Colonic mucosa (tissue), 4 donors: ENCODE measurements around the gene RPL22L1. TPM values are rescaled to one million over a fixed set of nuclear protein-coding genes. Genes with fewer than 3 reads are reported as not detected.

Source experiments
- DNase-seq: peaks from one replicate; pipeline ENCODE4 v3.0.0-alpha.2; 2020
- H3K27ac ChIP-seq: fragments of 200-600 bp; one replicate; pipeline ENCODE4 v1.8.0; 2021
- H3K27me3 ChIP-seq: fragments of 200-600 bp; one replicate; pipeline ENCODE4 v1.8.0; 2021
- H3K36me3 ChIP-seq: fragments of 200-600 bp; one replicate; pipeline ENCODE4 v1.8.0; 2021
- H3K4me1 ChIP-seq: fragments of 200-600 bp; one replicate; pipeline ENCODE4 v1.8.0; 2021; ENCODE audit warnings: mild to moderate bottlenecking
- H3K4me3 ChIP-seq: fragments of 200-600 bp; one replicate; pipeline ENCODE4 v1.8.0; 2021
- H3K9ac ChIP-seq, 2 donors: one replicate each; pipeline ENCODE4 v1.7.0; 2013; ENCODE audit warnings: control low read depth in 2 of 2, low read depth in 2 of 2, low read length in 2 of 2
- H3K9me3 ChIP-seq: fragments of 200-600 bp; one replicate; pipeline ENCODE4 v1.8.0; 2021
- CTCF ChIP-seq: fragments of 200-600 bp; IDR thresholded peaks from one replicate; pipeline ENCODE4 v1.8.0; 2022; ENCODE audit warnings: antibody characterized with exemption, mild to moderate bottlenecking
- intact Hi-C: fragments of 100-400 bp; cut with DNase I; formaldehyde crosslinking; loops from one replicate; pipeline ENCODE4 v1.14.1; 2022
- total RNA-seq, 2 donors: library from RNA; stranded (reverse); fragmentation: NEBNext Ultra II Directional in 1 of 2; extraction: Animal tissue kit (Norgen Biotek cat#: 25700) in 1 of 2; gene quantifications; one replicate each; pipeline ENCODE4 v1.2.1, GENCODE V29; 2021
- donor health status: healthy.
- donor health status: DM: no; HTN: no; CAD: no.
- donor health status: DM: no; HTN: no; CAD: no.

The RPL22L1 gene
- total RNA-seq, 2 donors from 2014 or later: 37.7 to 67.8 TPM

GRCh38 chr3:170863816-170864215 lies 6.2 kb downstream of the RPL22L1 start:
- DNase-seq: no peak
- intact Hi-C loops: no loop called here
- Histone ChIP-seq H3K9me3 (no peaks in the 10 kb centered on the region), H3K27me3 (no peaks in the 10 kb centered on the region), H3K27ac (no peak overlapping the region), H3K36me3 (no peaks in the 10 kb centered on the region), H3K9ac (no peak overlapping the region), H3K4me1 (peaks cover 16% of the 10 kb centered on the region), H3K4me3 (no peak overlapping the region)
- TF ChIP-seq CTCF: no peak

- no peak overlapping the region for H3K27ac ChIP-seq
- H3K4me1 ChIP-seq: peaks cover 6% of the 10 kb centered on the region
- H3K9ac ChIP-seq: no peak overlapping the region
- DNase-seq: no peak
- intact Hi-C loops: no loop called here
- no peaks in the 10 kb centered on the region for H3K9me3 ChIP-seq
- H3K4me3 ChIP-seq: no peak overlapping the region
- no peaks in the 10 kb centered on the region for H3K36me3 ChIP-seq
- TF ChIP-seq CTCF: no peak
- no peaks in the 10 kb centered on the region for H3K27me3 ChIP-seq
Measured at GRCh38 chr3:170862618-170863374, 7.2 kb downstream of the RPL22L1 start.

- DNase-seq: no peak
- Histone ChIP-seq H3K9me3 (no peaks in the 10 kb centered on the region), H3K4me3 (no peak overlapping the region), H3K4me1 (no peaks in the 10 kb centered on the region), H3K27ac (no peak overlapping the region), H3K9ac (no peak overlapping the region), H3K36me3 (no peaks in the 10 kb centered on the region), H3K27me3 (no peaks in the 10 kb centered on the region)
- intact Hi-C loops: no loop called here
- TF ChIP-seq CTCF: no peak
Measured at GRCh38 chr3:170858599-170858998, 11.4 kb downstream of the RPL22L1 start.

- Histone ChIP-seq H3K36me3 (no peaks in the 10 kb centered on the region), H3K9me3 (no peaks in the 10 kb centered on the region), H3K27me3 (no peaks in the 10 kb centered on the region), H3K4me1 (no peaks in the 10 kb centered on the region), H3K9ac (no peak overlapping the region), H3K27ac (no peak overlapping the region), H3K4me3 (no peak overlapping the region)
- no peak for DNase-seq
- TF ChIP-seq CTCF: no peak
- intact Hi-C loops: no loop called here
Measured at GRCh38 chr3:170852324-170852723, 17.7 kb downstream of the RPL22L1 start.

- H3K9ac ChIP-seq: no peak overlapping the region
- no peak for DNase-seq
Measured at GRCh38 chr3:170848292-170848917, 21.6 kb downstream of the RPL22L1 start.

More at GRCh38 chr3:170848292-170848917, 21.6 kb downstream of the RPL22L1 start:
- Histone ChIP-seq H3K4me3 (no peak overlapping the region), H3K9me3 (no peaks in the 10 kb centered on the region), H3K4me1 (no peaks in the 10 kb centered on the region), H3K36me3 (no peaks in the 10 kb centered on the region), H3K27ac (no peak overlapping the region), H3K27me3 (no peaks in the 10 kb centered on the region)
- peak; percentile 33 for TF ChIP-seq CTCF
- intact Hi-C loops: loop anchor here (10.0 kb wide), 1 partner anchor 434 kb away; the partner anchor contains the start of gene CLDN11
